ENCODE measurements around the gene HLTF. TPM values are rescaled to one million over a fixed set of nuclear protein-coding genes. Genes with fewer than 3 reads are reported as not detected.

Gene HLTF
- total and polyA plus RNA-seq, 2 donors, result 11.3 to 28.5 TPM

- Histone ChIP-seq H3K36me3 (ENCODE audit: control insufficient read depth in 2 of 2, insufficient read depth in 2 of 2, low read length in 1 of 2) (no peaks in the 10 kb centered on the region), H3K4me1 (ENCODE audit: control insufficient read depth in 2 of 2, insufficient read depth in 2 of 2, low read length in 2 of 2) (no peaks in the 10 kb centered on the region), H3K9me3 (ENCODE audit: control insufficient read depth in 2 of 2, insufficient read depth in 1 of 2, low read length in 1 of 2) (no peaks in the 10 kb centered on the region), H3K27ac (ENCODE audit: low read depth in 1 of 2, low read length in 1 of 2) (no peak overlapping the region), H3K4me3 (ENCODE audit: low read length in 2 of 2) (no peak overlapping the region), H3K27me3 (ENCODE audit: control insufficient read depth in 2 of 2, insufficient read depth in 1 of 2, low read length in 1 of 2) (no peaks in the 10 kb centered on the region)
- no peak for DNase-seq (ENCODE audit: low read depth in 6 of 9, low spot score in 9 of 9)
- WGBS, result 97% methylated on average over 4 of the region's 4 CpGs
Observed at GRCh38 chr3:149095487-149095886, 9.2 kb upstream of the HLTF start.

GRCh38 chr3:149091983-149092382, 5.7 kb upstream of the HLTF start:
- H3K4me1 ChIP-seq (ENCODE audit: control insufficient read depth in 2 of 2, insufficient read depth in 2 of 2, low read length in 2 of 2), result no peaks in the 10 kb centered on the region
- no peaks in the 10 kb centered on the region for H3K27me3 ChIP-seq (ENCODE audit: control insufficient read depth in 2 of 2, insufficient read depth in 1 of 2, low read length in 1 of 2)
- no peak for DNase-seq (ENCODE audit: low read depth in 6 of 9, low spot score in 9 of 9)
- no peaks in the 10 kb centered on the region for H3K36me3 ChIP-seq (ENCODE audit: control insufficient read depth in 2 of 2, insufficient read depth in 2 of 2, low read length in 1 of 2)
- no peak overlapping the region for H3K4me3 ChIP-seq (ENCODE audit: low read length in 2 of 2)
- H3K27ac ChIP-seq (ENCODE audit: low read depth in 1 of 2, low read length in 1 of 2), result no peak overlapping the region
- peaks cover 0 to 4% of the 10 kb centered on the region in 2 donors for H3K9me3 ChIP-seq (ENCODE audit: control insufficient read depth in 2 of 2, insufficient read depth in 1 of 2, low read length in 1 of 2)
- WGBS, result 98% methylated on average over 4 of the region's 4 CpGs

- Histone ChIP-seq H3K27me3 (ENCODE audit: control insufficient read depth in 2 of 2, insufficient read depth in 1 of 2, low read length in 1 of 2) (no peaks in the 10 kb centered on the region), H3K4me3 (ENCODE audit: low read length in 2 of 2) (no peak overlapping the region), H3K4me1 (ENCODE audit: control insufficient read depth in 2 of 2, insufficient read depth in 2 of 2, low read length in 2 of 2) (peaks cover 3 to 5% of the 10 kb centered on the region in 2 donors), H3K36me3 (ENCODE audit: control insufficient read depth in 2 of 2, insufficient read depth in 2 of 2, low read length in 1 of 2) (no peaks in the 10 kb centered on the region), H3K9me3 (ENCODE audit: control insufficient read depth in 2 of 2, insufficient read depth in 1 of 2, low read length in 1 of 2) (peaks cover 0 to 6% of the 10 kb centered on the region in 2 donors), H3K27ac (ENCODE audit: low read depth in 1 of 2, low read length in 1 of 2) (no peak overlapping the region)
- 97% methylated on average over 3 of the region's 3 CpGs for WGBS
- no peak for DNase-seq (ENCODE audit: low read depth in 6 of 9, low spot score in 9 of 9)
Observed at GRCh38 chr3:149090907-149091306, 4.6 kb upstream of the HLTF start.

- Histone ChIP-seq H3K36me3 (ENCODE audit: control insufficient read depth in 2 of 2, insufficient read depth in 2 of 2, low read length in 1 of 2) (no peaks in the 10 kb centered on the region), H3K4me1 (ENCODE audit: control insufficient read depth in 2 of 2, insufficient read depth in 2 of 2, low read length in 2 of 2) (peaks cover 4 to 8% of the 10 kb centered on the region in 2 donors), H3K9me3 (ENCODE audit: control insufficient read depth in 2 of 2, insufficient read depth in 1 of 2, low read length in 1 of 2) (peaks cover 0 to 6% of the 10 kb centered on the region in 2 donors), H3K27ac (ENCODE audit: low read depth in 1 of 2, low read length in 1 of 2) (no peak overlapping the region), H3K4me3 (ENCODE audit: low read length in 2 of 2) (no peak overlapping the region), H3K27me3 (ENCODE audit: control insufficient read depth in 2 of 2, insufficient read depth in 1 of 2, low read length in 1 of 2) (no peaks in the 10 kb centered on the region)
- WGBS, result 98% methylated on average over 1 of the region's 1 CpG
- no peak for DNase-seq (ENCODE audit: low read depth in 6 of 9, low spot score in 9 of 9)
Observed at GRCh38 chr3:149090461-149090860, 4.1 kb upstream of the HLTF start.

DNA sequence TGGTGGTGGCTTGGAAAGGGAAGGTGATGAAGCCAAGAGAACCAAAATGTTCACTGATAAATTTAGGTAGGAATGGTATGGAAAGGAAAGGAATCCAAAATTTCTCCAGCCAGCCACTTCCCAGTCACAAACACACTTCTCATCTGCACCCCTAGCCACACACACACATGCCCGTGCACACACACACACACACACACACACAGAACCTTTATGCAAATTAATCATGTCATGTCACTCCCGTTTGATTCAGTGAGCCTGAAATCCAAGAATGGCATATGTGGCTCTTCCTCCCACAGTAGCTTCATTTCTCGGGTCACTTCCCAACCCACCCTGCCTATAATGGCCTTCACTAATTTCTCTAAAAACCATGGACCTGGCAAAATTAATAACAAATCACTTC, 3.1 kb upstream of the HLTF start:
- WGBS, result 92% methylated on average over 3 of the region's 3 CpGs

GRCh38 chr3:149087208-149087607, 875 bp upstream of the HLTF start:
- Histone ChIP-seq H3K4me3 (ENCODE audit: low read length in 2 of 2) (no peak overlapping the region), H3K9me3 (ENCODE audit: control insufficient read depth in 2 of 2, insufficient read depth in 1 of 2, low read length in 1 of 2) (peaks cover 0 to 6% of the 10 kb centered on the region in 2 donors)
- DNase-seq (ENCODE audit: low read depth in 6 of 9, low spot score in 9 of 9), result peak in 1 of 9 donors; percentile 4

More for the DNA sequence above, 3.1 kb upstream of the HLTF start:
- no peak for DNase-seq (ENCODE audit: low read depth in 6 of 9, low spot score in 9 of 9)
- peaks cover 0 to 6% of the 10 kb centered on the region in 2 donors for H3K9me3 ChIP-seq (ENCODE audit: control insufficient read depth in 2 of 2, insufficient read depth in 1 of 2, low read length in 1 of 2)
- H3K27ac ChIP-seq (ENCODE audit: low read depth in 1 of 2, low read length in 1 of 2), result no peak overlapping the region
- H3K27me3 ChIP-seq (ENCODE audit: control insufficient read depth in 2 of 2, insufficient read depth in 1 of 2, low read length in 1 of 2), result no peaks in the 10 kb centered on the region
- H3K36me3 ChIP-seq (ENCODE audit: control insufficient read depth in 2 of 2, insufficient read depth in 2 of 2, low read length in 1 of 2), result no peaks in the 10 kb centered on the region
- H3K4me1 ChIP-seq (ENCODE audit: control insufficient read depth in 2 of 2, insufficient read depth in 2 of 2, low read length in 2 of 2), result peaks cover 12 to 14% of the 10 kb centered on the region in 2 donors
- H3K4me3 ChIP-seq (ENCODE audit: low read length in 2 of 2), result no peak overlapping the region

DNA sequence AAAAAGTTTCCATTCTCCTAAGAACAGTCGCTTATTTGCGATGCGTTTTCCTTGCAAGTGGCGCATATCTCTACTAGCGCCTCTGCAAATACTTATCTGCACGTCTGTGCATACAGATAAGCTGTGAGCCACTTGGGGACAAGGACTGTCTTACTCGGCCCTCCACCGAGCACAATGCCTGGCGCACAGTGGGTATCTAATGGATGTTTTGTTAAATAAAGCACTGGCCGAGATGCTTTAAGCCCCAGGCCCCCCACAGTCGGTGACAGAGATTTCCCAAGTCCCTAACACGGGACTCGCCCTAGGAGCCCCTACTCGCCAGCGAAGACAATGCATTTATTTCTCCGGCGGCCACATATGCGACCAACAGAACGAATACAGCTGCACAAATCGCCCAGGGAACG, 503 bp downstream of the HLTF start:
- Histone ChIP-seq H3K4me1 (ENCODE audit: control insufficient read depth in 2 of 2, insufficient read depth in 2 of 2, low read length in 2 of 2) (peaks cover 12 to 16% of the 10 kb centered on the region in 2 donors), H3K36me3 (ENCODE audit: control insufficient read depth in 2 of 2, insufficient read depth in 2 of 2, low read length in 1 of 2) (no peaks in the 10 kb centered on the region), H3K27ac (ENCODE audit: low read depth in 1 of 2, low read length in 1 of 2) (peak overlapping the region; percentile 44 to 72), H3K4me3 (ENCODE audit: low read length in 2 of 2) (peak overlapping the region; percentile 73 to 82), H3K9me3 (ENCODE audit: control insufficient read depth in 2 of 2, insufficient read depth in 1 of 2, low read length in 1 of 2) (peaks cover 0 to 6% of the 10 kb centered on the region in 2 donors), H3K27me3 (ENCODE audit: control insufficient read depth in 2 of 2, insufficient read depth in 1 of 2, low read length in 1 of 2) (no peaks in the 10 kb centered on the region)
- WGBS, result under 1% methylated on average over 21 of the region's 21 CpGs
- DNase-seq (ENCODE audit: low read depth in 6 of 9, low spot score in 9 of 9), result peak in 7 of 9 donors; percentile 11 to 68 (median 26)

More at GRCh38 chr3:149087208-149087607, 875 bp upstream of the HLTF start:
- Histone ChIP-seq H3K27me3 (ENCODE audit: control insufficient read depth in 2 of 2, insufficient read depth in 1 of 2, low read length in 1 of 2) (no peaks in the 10 kb centered on the region), H3K27ac (ENCODE audit: low read depth in 1 of 2, low read length in 1 of 2) (no peak overlapping the region), H3K4me1 (ENCODE audit: control insufficient read depth in 2 of 2, insufficient read depth in 2 of 2, low read length in 2 of 2) (peaks cover 12 to 16% of the 10 kb centered on the region in 2 donors), H3K36me3 (ENCODE audit: control insufficient read depth in 2 of 2, insufficient read depth in 2 of 2, low read length in 1 of 2) (no peaks in the 10 kb centered on the region)
- 99% methylated on average over 15 of the region's 15 CpGs for WGBS

- H3K4me3 ChIP-seq (ENCODE audit: low read length in 2 of 2), result no peak overlapping the region
- peaks cover 11 to 14% of the 10 kb centered on the region in 2 donors for H3K4me1 ChIP-seq (ENCODE audit: control insufficient read depth in 2 of 2, insufficient read depth in 2 of 2, low read length in 2 of 2)
- H3K36me3 ChIP-seq (ENCODE audit: control insufficient read depth in 2 of 2, insufficient read depth in 2 of 2, low read length in 1 of 2), result peaks cover 3 to 7% of the 10 kb centered on the region in 2 donors
- H3K9me3 ChIP-seq (ENCODE audit: control insufficient read depth in 2 of 2, insufficient read depth in 1 of 2, low read length in 1 of 2), result no peaks in the 10 kb centered on the region
- no peak for DNase-seq (ENCODE audit: low read depth in 6 of 9, low spot score in 9 of 9)
- H3K27ac ChIP-seq (ENCODE audit: low read depth in 1 of 2, low read length in 1 of 2), result no peak overlapping the region
- WGBS, result 99% methylated on average over 1 of the region's 1 CpG
- H3K27me3 ChIP-seq (ENCODE audit: control insufficient read depth in 2 of 2, insufficient read depth in 1 of 2, low read length in 1 of 2), result no peaks in the 10 kb centered on the region
Observed at GRCh38 chr3:149081772-149082171, 4.6 kb downstream of the HLTF start.

DNA sequence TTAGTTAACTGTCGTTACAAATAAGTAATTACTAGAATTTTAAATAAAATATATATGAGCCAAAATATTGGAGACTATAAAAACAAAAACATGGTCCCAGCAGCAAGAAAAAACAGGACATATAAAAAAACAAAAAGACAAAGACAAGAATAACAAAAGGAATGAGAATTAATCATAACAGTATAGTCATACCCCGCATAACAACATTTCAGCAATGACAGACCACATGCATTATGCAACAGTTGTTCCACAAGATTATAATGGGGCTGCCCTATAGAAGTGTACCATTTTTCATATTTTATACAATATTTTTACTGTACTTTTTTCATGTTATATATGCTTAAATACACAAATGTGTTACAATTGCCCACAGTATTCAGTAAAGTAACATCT, 5.6 kb downstream of the HLTF start:
- Histone ChIP-seq H3K4me3 (ENCODE audit: low read length in 2 of 2) (no peak overlapping the region), H3K36me3 (ENCODE audit: control insufficient read depth in 2 of 2, insufficient read depth in 2 of 2, low read length in 1 of 2) (peaks cover 3 to 8% of the 10 kb centered on the region in 2 donors), H3K27ac (ENCODE audit: low read depth in 1 of 2, low read length in 1 of 2) (no peak overlapping the region), H3K27me3 (ENCODE audit: control insufficient read depth in 2 of 2, insufficient read depth in 1 of 2, low read length in 1 of 2) (no peaks in the 10 kb centered on the region), H3K4me1 (ENCODE audit: control insufficient read depth in 2 of 2, insufficient read depth in 2 of 2, low read length in 2 of 2) (peaks cover 9 to 10% of the 10 kb centered on the region in 2 donors), H3K9me3 (ENCODE audit: control insufficient read depth in 2 of 2, insufficient read depth in 1 of 2, low read length in 1 of 2) (no peaks in the 10 kb centered on the region)
- no peak for DNase-seq (ENCODE audit: low read depth in 6 of 9, low spot score in 9 of 9)
- WGBS, result 80% methylated on average over 2 of the region's 2 CpGs
